Mammary epithelial cell (primary cell): Measurements from ENCODE around the gene KCNMA1.

ENCODE experiments used
- EZH2 ChIP-seq: IDR thresholded peaks from 2 replicates; pipeline ENCODE4 v1.6.1; 2012; ENCODE audit warnings: low read length, inconsistent platforms, borderline replicate concordance
- TF ChIP-seq, protein P1 (sequence below), 2 donors: IDR thresholded peaks in 1 of 2; conservative IDR thresholded peaks in 1 of 2; 2 replicates each; pipeline ENCODE4 v1.5.1; 2011 to 2012; ENCODE audit warnings: inconsistent platforms in 2 of 2, low read length in 2 of 2, mild to moderate bottlenecking in 2 of 2, control low read depth in 1 of 2, low read depth in 1 of 2; ENCODE audit not compliant: insufficient read depth in 1 of 2; ENCODE audit errors: extremely low read depth in 1 of 2

DNA sequence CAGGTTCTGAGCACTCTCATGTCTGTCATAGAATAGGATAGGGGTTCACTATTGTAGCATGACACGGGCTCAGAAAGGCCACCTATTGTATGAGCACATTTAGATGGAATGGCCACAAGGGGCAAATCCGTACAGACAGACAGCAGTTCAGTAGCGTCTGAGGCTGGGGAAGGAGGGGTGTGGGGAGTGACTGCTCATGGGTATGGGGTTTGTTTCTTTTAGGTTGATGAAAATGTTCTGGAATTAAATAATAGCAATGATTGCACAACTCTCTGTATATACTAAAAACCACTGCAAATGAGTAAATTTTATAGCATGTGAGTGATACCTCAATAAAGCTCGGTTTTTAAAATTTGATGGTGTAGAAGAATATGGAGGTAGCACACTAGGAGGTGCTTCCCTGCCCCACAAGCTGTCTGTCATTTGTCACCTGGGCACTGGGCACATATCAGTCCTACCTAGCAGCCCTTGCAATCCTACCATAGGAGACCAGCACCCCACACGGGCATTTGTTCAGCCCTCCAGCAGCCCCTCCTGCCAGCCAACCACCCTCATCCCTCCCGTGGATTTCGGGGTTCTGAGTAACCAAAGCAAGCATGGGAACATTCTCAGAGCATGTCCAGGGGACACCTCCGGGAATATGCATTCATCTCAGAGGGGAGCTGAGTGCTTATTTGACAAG is 35.2 kb downstream of the KCNMA1 start:
- TF ChIP-seq, protein P1, sequence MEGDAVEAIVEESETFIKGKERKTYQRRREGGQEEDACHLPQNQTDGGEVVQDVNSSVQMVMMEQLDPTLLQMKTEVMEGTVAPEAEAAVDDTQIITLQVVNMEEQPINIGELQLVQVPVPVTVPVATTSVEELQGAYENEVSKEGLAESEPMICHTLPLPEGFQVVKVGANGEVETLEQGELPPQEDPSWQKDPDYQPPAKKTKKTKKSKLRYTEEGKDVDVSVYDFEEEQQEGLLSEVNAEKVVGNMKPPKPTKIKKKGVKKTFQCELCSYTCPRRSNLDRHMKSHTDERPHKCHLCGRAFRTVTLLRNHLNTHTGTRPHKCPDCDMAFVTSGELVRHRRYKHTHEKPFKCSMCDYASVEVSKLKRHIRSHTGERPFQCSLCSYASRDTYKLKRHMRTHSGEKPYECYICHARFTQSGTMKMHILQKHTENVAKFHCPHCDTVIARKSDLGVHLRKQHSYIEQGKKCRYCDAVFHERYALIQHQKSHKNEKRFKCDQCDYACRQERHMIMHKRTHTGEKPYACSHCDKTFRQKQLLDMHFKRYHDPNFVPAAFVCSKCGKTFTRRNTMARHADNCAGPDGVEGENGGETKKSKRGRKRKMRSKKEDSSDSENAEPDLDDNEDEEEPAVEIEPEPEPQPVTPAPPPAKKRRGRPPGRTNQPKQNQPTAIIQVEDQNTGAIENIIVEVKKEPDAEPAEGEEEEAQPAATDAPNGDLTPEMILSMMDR (conservative IDR thresholded peaks at IDR 0.05 in 1 of 2, IDR thresholded peaks at IDR 0.05 in 1 of 2; ENCODE audit: extremely low read depth in 1 of 2, insufficient read depth in 1 of 2, low read depth in 1 of 2, low read length in 2 of 2): no peak
- no peak for TF ChIP-seq EZH2
